ENCODE results near the gene RBL1.
"Not testable (repeated sequence)": the region's sequence is repeated elsewhere in the genome, so short reads cannot be mapped to it uniquely, and the experiment has no call there.

DNA sequence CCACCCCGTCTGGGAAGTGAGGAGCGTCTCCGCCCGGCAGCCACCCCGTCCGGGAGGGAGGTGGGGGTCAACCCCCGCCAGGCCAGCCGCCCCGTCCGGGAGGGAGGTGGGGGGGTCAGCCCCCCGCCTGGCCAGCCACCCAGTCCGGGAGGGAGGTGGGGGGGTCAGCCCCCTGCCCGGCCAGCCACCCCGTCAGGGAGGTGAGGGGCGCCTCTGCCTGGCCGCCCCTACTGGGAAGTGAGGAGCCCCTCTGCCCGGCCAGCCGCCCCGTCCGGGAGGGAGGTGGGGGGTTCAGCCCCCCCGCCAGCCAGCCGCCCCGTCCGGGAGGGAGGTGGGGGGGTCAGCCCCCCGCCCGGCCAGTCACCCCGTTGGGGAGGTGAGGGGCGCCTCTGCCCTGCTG lies 83.2 kb downstream of the RBL1 start:
- TF ChIP-seq, protein P1, sequence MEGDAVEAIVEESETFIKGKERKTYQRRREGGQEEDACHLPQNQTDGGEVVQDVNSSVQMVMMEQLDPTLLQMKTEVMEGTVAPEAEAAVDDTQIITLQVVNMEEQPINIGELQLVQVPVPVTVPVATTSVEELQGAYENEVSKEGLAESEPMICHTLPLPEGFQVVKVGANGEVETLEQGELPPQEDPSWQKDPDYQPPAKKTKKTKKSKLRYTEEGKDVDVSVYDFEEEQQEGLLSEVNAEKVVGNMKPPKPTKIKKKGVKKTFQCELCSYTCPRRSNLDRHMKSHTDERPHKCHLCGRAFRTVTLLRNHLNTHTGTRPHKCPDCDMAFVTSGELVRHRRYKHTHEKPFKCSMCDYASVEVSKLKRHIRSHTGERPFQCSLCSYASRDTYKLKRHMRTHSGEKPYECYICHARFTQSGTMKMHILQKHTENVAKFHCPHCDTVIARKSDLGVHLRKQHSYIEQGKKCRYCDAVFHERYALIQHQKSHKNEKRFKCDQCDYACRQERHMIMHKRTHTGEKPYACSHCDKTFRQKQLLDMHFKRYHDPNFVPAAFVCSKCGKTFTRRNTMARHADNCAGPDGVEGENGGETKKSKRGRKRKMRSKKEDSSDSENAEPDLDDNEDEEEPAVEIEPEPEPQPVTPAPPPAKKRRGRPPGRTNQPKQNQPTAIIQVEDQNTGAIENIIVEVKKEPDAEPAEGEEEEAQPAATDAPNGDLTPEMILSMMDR (IDR thresholded peaks at IDR 0.05): not testable (repeated sequence)
- not testable (repeated sequence) for TF ChIP-seq ZFX (IDR thresholded peaks at IDR 0.05; ENCODE audit: borderline replicate concordance)

Data from 22Rv1 (cell line).